Measurements from ENCODE around the gene ZCCHC24.

DNA sequence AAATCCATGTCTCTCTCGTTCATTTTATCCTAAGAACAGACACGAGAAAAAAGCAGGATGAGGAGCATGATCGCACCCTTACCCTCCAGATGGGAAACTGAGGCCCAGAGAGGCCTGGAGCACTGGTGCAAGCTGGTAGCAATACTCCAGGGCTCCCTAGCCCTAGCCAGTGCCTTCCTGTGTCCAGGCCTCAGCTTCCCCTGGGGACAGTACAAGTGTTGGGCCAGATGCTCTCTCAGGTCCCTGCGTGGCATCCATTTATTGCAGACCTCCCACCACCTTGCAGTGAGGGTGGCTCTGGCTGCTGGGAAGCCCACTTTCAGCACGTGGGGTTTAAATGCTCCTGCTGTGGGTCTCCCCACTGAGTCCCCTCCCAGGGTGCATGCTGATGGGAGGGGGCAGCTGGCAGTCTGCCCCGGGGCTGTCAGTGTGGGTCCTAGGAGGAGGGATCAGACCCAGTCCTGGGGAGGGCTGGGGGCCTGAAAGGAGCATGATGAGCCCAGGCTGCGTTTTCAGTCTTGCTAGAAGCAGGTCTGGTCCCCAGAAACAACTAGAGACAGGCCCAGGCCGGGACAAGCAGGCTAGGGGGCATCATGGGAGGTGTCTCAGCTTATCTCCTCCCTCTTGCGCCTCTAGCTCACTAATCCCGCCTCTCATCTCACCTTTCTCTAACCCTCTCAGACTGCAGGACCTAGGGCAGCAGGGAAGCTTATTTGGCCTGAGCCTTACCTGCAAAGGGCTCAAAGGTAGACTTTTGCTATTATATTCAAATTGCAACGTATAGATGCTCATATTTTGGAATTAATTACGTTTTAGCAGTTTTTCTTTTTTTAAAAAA is 98.8 kb downstream of the ZCCHC24 start:
- TF ChIP-seq, protein P1, sequence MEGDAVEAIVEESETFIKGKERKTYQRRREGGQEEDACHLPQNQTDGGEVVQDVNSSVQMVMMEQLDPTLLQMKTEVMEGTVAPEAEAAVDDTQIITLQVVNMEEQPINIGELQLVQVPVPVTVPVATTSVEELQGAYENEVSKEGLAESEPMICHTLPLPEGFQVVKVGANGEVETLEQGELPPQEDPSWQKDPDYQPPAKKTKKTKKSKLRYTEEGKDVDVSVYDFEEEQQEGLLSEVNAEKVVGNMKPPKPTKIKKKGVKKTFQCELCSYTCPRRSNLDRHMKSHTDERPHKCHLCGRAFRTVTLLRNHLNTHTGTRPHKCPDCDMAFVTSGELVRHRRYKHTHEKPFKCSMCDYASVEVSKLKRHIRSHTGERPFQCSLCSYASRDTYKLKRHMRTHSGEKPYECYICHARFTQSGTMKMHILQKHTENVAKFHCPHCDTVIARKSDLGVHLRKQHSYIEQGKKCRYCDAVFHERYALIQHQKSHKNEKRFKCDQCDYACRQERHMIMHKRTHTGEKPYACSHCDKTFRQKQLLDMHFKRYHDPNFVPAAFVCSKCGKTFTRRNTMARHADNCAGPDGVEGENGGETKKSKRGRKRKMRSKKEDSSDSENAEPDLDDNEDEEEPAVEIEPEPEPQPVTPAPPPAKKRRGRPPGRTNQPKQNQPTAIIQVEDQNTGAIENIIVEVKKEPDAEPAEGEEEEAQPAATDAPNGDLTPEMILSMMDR (conservative IDR thresholded peaks at IDR 0.05): no peak
- no peak for TF ChIP-seq EZH2 (IDR thresholded peaks at IDR 0.05; ENCODE audit: low read depth)

All from PC-9 (cell line).